Caco-2 (cell line): ENCODE measurements around the gene AMOTL1. TPM values are rescaled to one million over a fixed set of nuclear protein-coding genes. Genes with fewer than 3 reads are reported as not detected.

Experiments used
- BruUV-seq: library from RNA; stranded (reverse); fragments of 400-500 nt; replicated peaks from 2 replicates; lab custom pipeline; 2021; lab: Mats Ljungman, UMichigan
- CTCF ChIA-PET: fragments of 300-600 bp; sonication (Branson Sonifier 250); formaldehyde crosslinking; loops from one replicate; lab custom pipeline; 2022; ENCODE audit warnings: antibody characterized with exemption; lab: Charles Lee
- POLR2A ChIA-PET: fragments of 300-600 bp; sonication (Branson Sonifier 250); formaldehyde crosslinking; loops from one replicate; lab custom pipeline; 2022; ENCODE audit warnings: antibody characterized with exemption; lab: Charles Lee
- DNase-seq, 2 experiments: peaks; one replicate each; pipeline versions ENCODE4 v3.0.0 to v3.0.0-alpha.2; 2020 to 2022
- H3K27me3 ChIP-seq: replicated peaks from 2 replicates; pipeline ENCODE4 v1.6.0; 2011; ENCODE audit warnings: low read length; ENCODE audit not compliant: control insufficient read depth, insufficient read depth
- H3K36me3 ChIP-seq: 2 replicates; pipeline ENCODE4 v1.5.1; 2011; ENCODE audit warnings: low read length; ENCODE audit not compliant: control insufficient read depth, insufficient read depth
- H3K4me1 ChIP-seq: fragments of 250-450 bp; sonication (Bioruptor Pico); 2 replicates; pipeline ENCODE4 v1.5.1; 2020; ENCODE audit warnings: mild to moderate bottlenecking
- H3K4me3 ChIP-seq: 2 replicates; pipeline ENCODE4 v1.5.1; 2011; ENCODE audit warnings: low read depth, mild to moderate bottlenecking, control low read depth, low read length
- H3K9me3 ChIP-seq: fragments of 250-450 bp; sonication (Bioruptor Pico); 2 replicates; pipeline ENCODE4 v1.5.1; 2020; ENCODE audit warnings: mild to moderate bottlenecking, moderate library complexity
- H3K27ac Mint-ChIP-seq: one replicate; pipeline ENCODE4 v1.8.0; 2022; ENCODE audit warnings: mixed read lengths; ENCODE audit not compliant: unreplicated experiment
- H3K27me3 Mint-ChIP-seq: one replicate; pipeline ENCODE4 v1.8.0; 2022; ENCODE audit warnings: mixed read lengths; ENCODE audit not compliant: insufficient read depth, unreplicated experiment
- H3K36me3 Mint-ChIP-seq: one replicate; pipeline ENCODE4 v1.8.0; 2022; ENCODE audit warnings: mild to moderate bottlenecking, mixed read lengths; ENCODE audit not compliant: insufficient read depth, unreplicated experiment
- H3K4me1 Mint-ChIP-seq: one replicate; pipeline ENCODE4 v1.8.0; 2022; ENCODE audit warnings: low read depth, mixed read lengths; ENCODE audit not compliant: unreplicated experiment
- H3K4me3 Mint-ChIP-seq: one replicate; pipeline ENCODE4 v1.8.0; 2022; ENCODE audit warnings: mild to moderate bottlenecking, moderate library complexity, mixed read lengths; ENCODE audit not compliant: unreplicated experiment
- H3K9me3 Mint-ChIP-seq: one replicate; pipeline ENCODE4 v1.8.0; 2022; ENCODE audit warnings: mixed read lengths; ENCODE audit not compliant: unreplicated experiment
- CTCF ChIP-seq, 2 experiments: fragments of 200-600 bp in 1 of 2; IDR thresholded peaks; 1 replicate in 1 of 2; 2 replicates in 1 of 2; pipeline versions ENCODE4 v1.5.1 to v1.8.0; 2011 to 2022; ENCODE audit warnings: antibody characterized with exemption in 1 of 2, control low read depth in 1 of 2, inconsistent platforms in 1 of 2, low read depth in 1 of 2, low read length in 1 of 2, mild to moderate bottlenecking in 1 of 2, moderate library complexity in 1 of 2; ENCODE audit not compliant: insufficient read depth in 1 of 2, severe bottlenecking in 1 of 2, unreplicated experiment in 1 of 2
- intact Hi-C: fragments of 100-400 bp; cut with micrococcal nuclease; formaldehyde crosslinking; loops from one replicate; pipeline ENCODE4 v1.10.0; 2022; ENCODE audit not compliant: unreplicated experiment
- total RNA-seq: library from RNA; stranded (reverse); gene quantifications from 2 replicates; pipeline ENCODE4 v1.2.3, GENCODE V29; 2022

AMOTL1 gene
- total RNA-seq, 1 experiment from 2014 or later = 60.8 TPM

- BruUV-seq = no TSS peak
- intact Hi-C loops = no loop called here
- POLR2A ChIA-PET = no interaction called here
- no peaks in the 10 kb centered on the region for H3K9me3 ChIP-seq
- H3K27me3 ChIP-seq = no peaks in the 10 kb centered on the region
- H3K27ac Mint-ChIP-seq = no peak overlapping the region
- DNase-seq = no peak
- H3K4me1 ChIP-seq = peaks cover 33% of the 10 kb centered on the region
- no peaks in the 10 kb centered on the region for H3K27me3 Mint-ChIP-seq
- peaks cover 39% of the 10 kb centered on the region for H3K4me1 Mint-ChIP-seq
- no peaks in the 10 kb centered on the region for H3K36me3 Mint-ChIP-seq
- H3K4me3 Mint-ChIP-seq = no peak overlapping the region
- H3K9me3 Mint-ChIP-seq = no peaks in the 10 kb centered on the region
- H3K4me3 ChIP-seq = no peak overlapping the region
- H3K36me3 ChIP-seq = no peaks in the 10 kb centered on the region
- TF ChIP-seq CTCF (IDR thresholded peaks at IDR 0.05; ENCODE audit: insufficient read depth in 1 of 2, low read depth in 1 of 2, low read length in 1 of 2, severe bottlenecking in 1 of 2, unreplicated experiment in 1 of 2) = no peak
- CTCF ChIA-PET = interaction anchor here (1.7 kb wide), 1 partner anchor 132 kb away, joined by 6 read pairs; no protein-coding TSS in a partner anchor
Observed at GRCh38 chr11:94755494-94755893, 12.7 kb upstream of the AMOTL1 start.

- POLR2A ChIA-PET = no interaction called here
- no peak for TF ChIP-seq CTCF (IDR thresholded peaks at IDR 0.05; ENCODE audit: insufficient read depth in 1 of 2, low read depth in 1 of 2, low read length in 1 of 2, severe bottlenecking in 1 of 2, unreplicated experiment in 1 of 2)
- no TSS peak for BruUV-seq
Observed at GRCh38 chr11:94757037-94757735, 11.0 kb upstream of the AMOTL1 start.

GRCh38 chr11:94758666-94759065 is 9.5 kb upstream of the AMOTL1 start:
- CTCF ChIA-PET = interaction anchor here (0.6 to 1.3 kb wide), 2 partner anchors 12 to 28 kb away, joined by 3 to 7 read pairs; no protein-coding TSS in a partner anchor
- TF ChIP-seq CTCF (IDR thresholded peaks at IDR 0.05; ENCODE audit: insufficient read depth in 1 of 2, low read depth in 1 of 2, low read length in 1 of 2, severe bottlenecking in 1 of 2, unreplicated experiment in 1 of 2) = no peak
- Mint-ChIP-seq H3K36me3 (no peaks in the 10 kb centered on the region), H3K27ac (no peak overlapping the region), H3K4me1 (peaks cover 24% of the 10 kb centered on the region), H3K9me3 (no peaks in the 10 kb centered on the region), H3K4me3 (no peak overlapping the region), H3K27me3 (no peaks in the 10 kb centered on the region)
- Histone ChIP-seq H3K36me3 (no peaks in the 10 kb centered on the region), H3K27me3 (no peaks in the 10 kb centered on the region), H3K9me3 (no peaks in the 10 kb centered on the region), H3K4me1 (peaks cover 23% of the 10 kb centered on the region), H3K4me3 (no peak overlapping the region)
- intact Hi-C loops = loop anchor here (2.0 kb wide), 1 partner anchor 52 kb away; no protein-coding TSS in a partner anchor
- POLR2A ChIA-PET = no interaction called here
- no TSS peak for BruUV-seq
- DNase-seq = no peak

More at GRCh38 chr11:94757037-94757735, 11.0 kb upstream of the AMOTL1 start:
- H3K4me3 Mint-ChIP-seq = no peak overlapping the region
- no peak for DNase-seq
- H3K27me3 Mint-ChIP-seq = no peaks in the 10 kb centered on the region
- no peaks in the 10 kb centered on the region for H3K27me3 ChIP-seq
- H3K9me3 ChIP-seq = no peaks in the 10 kb centered on the region
- H3K4me1 Mint-ChIP-seq = peaks cover 34% of the 10 kb centered on the region
- peaks cover 28% of the 10 kb centered on the region for H3K4me1 ChIP-seq
- intact Hi-C loops = no loop called here
- H3K36me3 Mint-ChIP-seq = no peaks in the 10 kb centered on the region
- no peaks in the 10 kb centered on the region for H3K9me3 Mint-ChIP-seq
- H3K4me3 ChIP-seq = no peak overlapping the region
- CTCF ChIA-PET = interaction anchor here (1.3 kb wide), 1 partner anchor 10 kb away, joined by 3 read pairs; no protein-coding TSS in a partner anchor
- H3K36me3 ChIP-seq = no peaks in the 10 kb centered on the region
- no peak overlapping the region for H3K27ac Mint-ChIP-seq
